ENCODE measurements around the gene SIGLEC9.

SIGLEC9 gene

DNA sequence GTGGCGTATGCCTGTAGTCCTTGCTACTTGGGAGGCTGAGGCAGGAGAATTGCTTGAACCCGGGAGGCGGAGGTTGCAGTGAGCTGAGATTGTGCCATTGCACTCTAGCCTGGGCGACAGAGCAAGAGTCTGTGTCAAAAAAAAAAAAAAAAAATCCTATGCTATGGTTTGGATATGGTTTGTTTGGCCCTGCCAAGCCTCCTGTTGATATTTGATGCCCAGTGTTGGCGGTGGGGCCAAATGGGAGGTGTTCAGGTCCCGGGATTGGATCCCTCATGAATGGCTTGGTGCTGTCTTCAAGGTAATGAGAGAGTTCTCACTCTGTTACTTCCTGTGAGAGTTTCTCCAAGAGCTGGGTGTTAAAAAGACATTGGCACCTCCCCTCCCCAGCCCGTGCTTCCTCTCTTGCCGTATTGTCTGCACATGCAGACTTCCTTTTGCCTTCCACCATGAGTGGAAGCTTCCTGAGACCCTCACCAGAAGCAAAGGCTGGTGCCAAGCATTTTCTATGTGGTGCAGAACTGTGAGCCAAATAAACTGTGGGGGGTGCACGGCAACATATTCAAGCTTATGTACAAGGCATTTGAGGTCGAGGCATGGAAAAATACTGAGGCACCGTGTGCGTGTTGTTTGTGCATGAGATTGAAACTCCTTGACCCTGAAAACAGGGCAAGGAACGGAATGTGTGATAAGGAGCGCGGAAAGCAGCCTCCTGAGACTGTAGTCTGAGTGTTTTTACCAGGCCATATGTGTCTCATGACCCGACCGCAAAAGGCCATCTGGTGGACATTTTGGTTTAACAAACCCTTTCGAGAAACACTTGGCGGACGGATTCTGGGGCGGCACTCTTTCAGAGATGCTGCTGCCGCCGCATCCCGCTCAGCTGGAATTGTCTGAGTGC, 7.3 kb downstream of the SIGLEC9 start:
- H3K4me3 ChIP-seq (ENCODE audit: insufficient read length, low read depth): no peak overlapping the region
- DNase-seq (ENCODE audit: low read depth, low spot score): no peak
- no peaks in the 10 kb centered on the region for H3K4me1 ChIP-seq (ENCODE audit: insufficient read depth, insufficient read length)
- TF ChIP-seq ZNF274 (IDR thresholded peaks at IDR 0.05; ENCODE audit: low read depth, low read length) (no peak), SUZ12 (IDR thresholded peaks at IDR 0.05; ENCODE audit: extremely low read depth, insufficient read depth, insufficient read length) (no peak), YY1 (IDR thresholded peaks at IDR 0.05; ENCODE audit: insufficient read depth, insufficient read length) (no peak)
- no peaks in the 10 kb centered on the region for H3K36me3 ChIP-seq (ENCODE audit: insufficient read depth, insufficient read length, low read length)
- H3K9me3 ChIP-seq (ENCODE audit: insufficient read depth, low read length): peaks cover 10% of the 10 kb centered on the region; the same call in 1 of the 2 replicates
- H3K9ac ChIP-seq (ENCODE audit: insufficient read length, low read depth): no peak overlapping the region
- no peaks in the 10 kb centered on the region for H3K27me3 ChIP-seq (ENCODE audit: insufficient read depth, insufficient read length)

DNA sequence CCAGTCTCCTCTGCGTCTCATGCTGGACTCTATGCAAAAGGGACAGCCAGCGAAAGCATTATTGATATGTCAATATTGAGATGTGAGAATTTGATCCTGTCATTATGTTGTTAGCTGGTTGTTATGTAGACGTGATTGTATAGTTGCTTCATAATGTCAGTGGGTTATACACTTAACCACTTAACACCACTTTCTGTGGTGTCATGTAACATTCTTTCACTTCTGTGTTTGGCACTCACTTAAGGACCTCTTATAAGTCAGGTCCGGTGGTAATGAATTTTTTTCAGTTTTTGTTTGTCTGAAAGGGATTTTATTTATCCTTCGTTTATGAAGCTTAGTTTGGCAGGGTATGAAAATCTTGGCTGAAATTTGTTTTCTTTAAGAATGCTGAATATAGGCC, 10.3 kb downstream of the SIGLEC9 start:
- Histone ChIP-seq H3K4me3 (ENCODE audit: insufficient read length, low read depth) (no peak overlapping the region), H3K36me3 (ENCODE audit: insufficient read depth, insufficient read length, low read length) (no peaks in the 10 kb centered on the region), H3K4me1 (ENCODE audit: insufficient read depth, insufficient read length) (no peaks in the 10 kb centered on the region), H3K9ac (ENCODE audit: insufficient read length, low read depth) (no peak overlapping the region), H3K27me3 (ENCODE audit: insufficient read depth, insufficient read length) (no peaks in the 10 kb centered on the region), H3K9me3 (ENCODE audit: insufficient read depth, low read length) (peaks cover 10% of the 10 kb centered on the region; the same call in 1 of the 2 replicates)
- TF ChIP-seq SUZ12 (IDR thresholded peaks at IDR 0.05; ENCODE audit: extremely low read depth, insufficient read depth, insufficient read length) (no peak), YY1 (IDR thresholded peaks at IDR 0.05; ENCODE audit: insufficient read depth, insufficient read length) (no peak), ZNF274 (IDR thresholded peaks at IDR 0.05; ENCODE audit: low read depth, low read length) (no peak)
- DNase-seq (ENCODE audit: low read depth, low spot score): no peak

DNA sequence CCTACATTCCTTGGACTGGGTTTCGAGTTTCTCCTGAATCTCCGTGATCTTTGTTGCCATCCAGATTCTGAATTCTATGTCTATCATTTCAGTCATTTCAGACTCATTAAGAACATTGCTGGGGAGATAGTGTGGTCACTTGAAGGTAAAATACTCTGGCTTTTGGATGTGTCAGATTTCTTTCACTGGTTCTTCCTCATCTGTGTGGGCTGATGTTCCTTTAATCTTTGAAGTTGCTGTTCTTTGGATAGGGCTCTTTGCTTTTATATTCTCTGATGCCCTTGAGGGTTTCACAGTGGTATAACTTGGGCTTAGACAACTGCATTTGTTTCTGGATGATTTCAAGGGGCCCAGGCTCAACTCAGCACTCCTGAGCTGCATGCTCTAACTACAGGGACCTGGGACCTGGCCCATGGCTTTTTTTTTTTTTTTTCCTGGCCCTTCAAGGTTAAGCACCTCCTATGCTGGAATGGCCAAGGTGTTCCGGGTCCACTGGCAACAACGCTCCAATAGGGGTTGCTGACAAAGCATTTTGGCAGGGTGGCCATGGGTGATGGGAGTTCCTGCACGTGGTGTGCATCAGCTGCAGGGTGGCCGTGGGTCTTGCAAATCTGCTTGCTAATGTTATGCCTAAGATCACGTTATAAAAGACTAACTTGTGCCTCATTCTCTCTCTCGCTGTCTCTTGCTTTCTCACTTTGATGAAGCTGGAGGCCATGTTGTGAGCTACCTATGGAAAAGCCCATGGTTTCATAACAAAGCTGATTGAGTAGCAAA, 11.5 kb downstream of the SIGLEC9 start:
- H3K4me3 ChIP-seq (ENCODE audit: insufficient read length, low read depth): no peak overlapping the region
- no peak for DNase-seq (ENCODE audit: low read depth, low spot score)
- no peaks in the 10 kb centered on the region for H3K27me3 ChIP-seq (ENCODE audit: insufficient read depth, insufficient read length)
- H3K4me1 ChIP-seq (ENCODE audit: insufficient read depth, insufficient read length): no peaks in the 10 kb centered on the region
- H3K9me3 ChIP-seq (ENCODE audit: insufficient read depth, low read length): peaks cover 10% of the 10 kb centered on the region; the same call in 1 of the 2 replicates
- no peak overlapping the region for H3K9ac ChIP-seq (ENCODE audit: insufficient read length, low read depth)
- H3K36me3 ChIP-seq (ENCODE audit: insufficient read depth, insufficient read length, low read length): no peaks in the 10 kb centered on the region
- TF ChIP-seq SUZ12 (IDR thresholded peaks at IDR 0.05; ENCODE audit: extremely low read depth, insufficient read depth, insufficient read length) (no peak), YY1 (IDR thresholded peaks at IDR 0.05; ENCODE audit: insufficient read depth, insufficient read length) (no peak), ZNF274 (IDR thresholded peaks at IDR 0.05; ENCODE audit: low read depth, low read length) (no peak)

DNA sequence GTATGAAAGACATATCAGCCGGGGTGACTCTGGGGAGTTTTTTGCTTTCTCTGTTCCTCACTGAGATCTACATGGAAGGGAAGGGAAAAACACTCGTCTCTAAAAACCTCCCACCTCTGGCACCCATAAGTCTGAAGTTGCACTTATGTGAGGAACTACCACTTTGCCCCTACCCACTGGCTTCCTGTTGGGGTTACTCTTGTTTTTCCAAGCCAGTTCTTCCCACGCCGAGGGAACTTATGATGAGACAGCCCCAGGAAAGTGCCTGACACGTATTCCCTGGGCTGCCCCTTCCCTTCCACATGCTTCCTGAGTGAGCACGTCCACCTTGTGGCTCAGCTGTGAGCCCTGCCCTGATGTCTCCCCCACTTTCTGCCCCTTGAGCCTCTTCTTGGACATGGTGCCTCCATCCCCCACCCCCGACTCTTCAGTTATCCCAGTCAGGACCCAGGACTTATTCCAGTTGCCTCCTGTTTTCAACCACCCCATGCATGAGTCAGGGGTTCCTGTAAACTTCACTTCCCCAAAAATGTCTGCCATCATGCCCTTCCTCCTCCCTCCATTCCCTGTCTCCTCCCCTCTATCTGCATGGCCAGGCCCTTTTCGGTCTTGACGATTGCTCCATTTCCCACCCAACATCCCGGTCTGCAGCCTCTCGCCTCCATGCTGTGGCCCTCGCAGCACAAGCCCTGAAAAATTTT, 12.3 kb downstream of the SIGLEC9 start:
- DNase-seq (ENCODE audit: low read depth, low spot score): no peak
- H3K4me1 ChIP-seq (ENCODE audit: insufficient read depth, insufficient read length): no peaks in the 10 kb centered on the region
- TF ChIP-seq SUZ12 (IDR thresholded peaks at IDR 0.05; ENCODE audit: extremely low read depth, insufficient read depth, insufficient read length): no peak
- TF ChIP-seq YY1 (IDR thresholded peaks at IDR 0.05; ENCODE audit: insufficient read depth, insufficient read length): no peak
- TF ChIP-seq ZNF274 (IDR thresholded peaks at IDR 0.05; ENCODE audit: low read depth, low read length): no peak
- H3K9me3 ChIP-seq (ENCODE audit: insufficient read depth, low read length): peaks cover 10% of the 10 kb centered on the region; the same call in 1 of the 2 replicates
- H3K36me3 ChIP-seq (ENCODE audit: insufficient read depth, insufficient read length, low read length): no peaks in the 10 kb centered on the region
- no peaks in the 10 kb centered on the region for H3K27me3 ChIP-seq (ENCODE audit: insufficient read depth, insufficient read length)
- no peak overlapping the region for H3K9ac ChIP-seq (ENCODE audit: insufficient read length, low read depth)
- H3K4me3 ChIP-seq (ENCODE audit: insufficient read length, low read depth): no peak overlapping the region

DNA sequence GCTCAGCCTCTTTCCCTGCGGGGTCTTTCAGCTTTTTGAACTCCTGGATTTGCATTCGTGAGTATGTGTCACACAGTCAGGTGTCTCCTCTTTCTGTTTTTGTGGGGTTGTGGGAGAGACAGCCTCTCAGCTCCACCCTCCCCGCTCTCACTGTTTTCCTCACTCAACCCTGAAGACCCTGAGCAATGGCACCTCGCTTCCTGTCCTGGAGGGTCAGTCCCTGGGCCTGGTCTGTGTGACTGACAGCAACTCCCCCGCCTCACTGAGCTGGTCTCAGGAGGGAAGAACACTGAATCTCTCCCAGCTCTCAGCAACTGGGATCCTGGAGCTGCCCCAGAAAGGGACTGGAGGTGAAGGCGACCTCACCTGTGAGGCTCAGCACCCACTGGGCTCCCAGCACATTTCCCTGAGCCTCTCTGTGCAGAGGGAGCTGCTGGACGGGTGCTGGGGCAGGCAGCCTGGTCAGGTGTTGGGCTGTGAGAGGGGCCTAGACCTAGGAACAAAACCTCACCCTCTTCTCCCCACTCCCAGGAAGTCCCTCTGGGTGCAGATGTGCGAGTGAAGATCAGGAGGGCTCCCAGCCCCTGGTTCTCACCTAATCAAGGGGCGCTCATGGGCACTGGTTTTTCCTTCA, 13.2 kb downstream of the SIGLEC9 start:
- no peak for TF ChIP-seq ZNF274 (IDR thresholded peaks at IDR 0.05; ENCODE audit: low read depth, low read length)
- no peak for TF ChIP-seq SUZ12 (IDR thresholded peaks at IDR 0.05; ENCODE audit: extremely low read depth, insufficient read depth, insufficient read length)
- no peak for TF ChIP-seq YY1 (IDR thresholded peaks at IDR 0.05; ENCODE audit: insufficient read depth, insufficient read length)
- Histone ChIP-seq H3K27me3 (ENCODE audit: insufficient read depth, insufficient read length) (no peaks in the 10 kb centered on the region), H3K4me1 (ENCODE audit: insufficient read depth, insufficient read length) (no peaks in the 10 kb centered on the region), H3K4me3 (ENCODE audit: insufficient read length, low read depth) (no peak overlapping the region), H3K9ac (ENCODE audit: insufficient read length, low read depth) (no peak overlapping the region), H3K36me3 (ENCODE audit: insufficient read depth, insufficient read length, low read length) (no peaks in the 10 kb centered on the region), H3K9me3 (ENCODE audit: insufficient read depth, low read length) (peaks cover 10% of the 10 kb centered on the region; the same call in 1 of the 2 replicates)
- no peak for DNase-seq (ENCODE audit: low read depth, low spot score)

DNA sequence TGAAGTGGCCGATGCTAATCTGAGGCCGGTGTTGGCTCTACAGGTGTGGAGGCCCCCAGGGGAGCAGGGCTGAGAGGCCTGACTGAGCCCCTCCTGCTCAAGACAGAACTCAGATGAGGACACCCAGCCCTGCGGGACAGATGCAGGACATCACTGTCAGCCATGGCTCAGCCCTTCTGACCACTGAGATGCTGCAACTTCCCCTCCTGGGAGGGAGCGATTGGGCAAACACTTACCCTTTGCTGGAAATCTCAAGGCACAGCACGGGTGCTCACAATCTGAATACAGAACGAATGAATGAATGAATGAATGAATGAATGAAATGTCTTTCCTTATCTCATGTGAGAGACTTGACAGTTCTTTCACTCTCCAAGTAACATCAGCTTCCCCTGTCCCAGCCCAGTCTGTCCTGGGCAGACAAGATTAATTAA, 13.9 kb downstream of the SIGLEC9 start:
- H3K9me3 ChIP-seq (ENCODE audit: insufficient read depth, low read length): peaks cover 10% of the 10 kb centered on the region; the same call in 1 of the 2 replicates
- no peaks in the 10 kb centered on the region for H3K4me1 ChIP-seq (ENCODE audit: insufficient read depth, insufficient read length)
- H3K9ac ChIP-seq (ENCODE audit: insufficient read length, low read depth): no peak overlapping the region
- H3K27me3 ChIP-seq (ENCODE audit: insufficient read depth, insufficient read length): no peaks in the 10 kb centered on the region
- DNase-seq (ENCODE audit: low read depth, low spot score): no peak
- no peaks in the 10 kb centered on the region for H3K36me3 ChIP-seq (ENCODE audit: insufficient read depth, insufficient read length, low read length)
- H3K4me3 ChIP-seq (ENCODE audit: insufficient read length, low read depth): no peak overlapping the region
- TF ChIP-seq YY1 (IDR thresholded peaks at IDR 0.05; ENCODE audit: insufficient read depth, insufficient read length) (no peak), ZNF274 (IDR thresholded peaks at IDR 0.05; ENCODE audit: low read depth, low read length) (no peak), SUZ12 (IDR thresholded peaks at IDR 0.05; ENCODE audit: extremely low read depth, insufficient read depth, insufficient read length) (no peak)
